Ishikawa (cell line): ENCODE results near the gene TNIP1.

Source experiments
- CEBPB ChIP-seq: IDR thresholded peaks from 2 replicates; pipeline ENCODE4 v1.6.1; 2012
- CREB1 ChIP-seq: IDR thresholded peaks from 2 replicates; pipeline ENCODE4 v1.6.1; 2012; ENCODE audit warnings: low read depth
- EGR1 ChIP-seq: IDR thresholded peaks from 2 replicates; pipeline ENCODE4 v1.6.1; 2012
- EP300 ChIP-seq: IDR thresholded peaks from 2 replicates; pipeline ENCODE4 v1.6.1; 2012; ENCODE audit warnings: borderline replicate concordance
- FOXM1 ChIP-seq: IDR thresholded peaks from 2 replicates; pipeline ENCODE4 v1.6.1; 2012; ENCODE audit warnings: low read depth, borderline replicate concordance
- MAX ChIP-seq: IDR thresholded peaks from 2 replicates; pipeline ENCODE4 v1.6.1; 2012
- NFIC ChIP-seq: IDR thresholded peaks from 2 replicates; pipeline ENCODE4 v1.6.1; 2012
- RAD21 ChIP-seq: IDR thresholded peaks from 2 replicates; pipeline ENCODE4 v1.6.1; 2012; ENCODE audit warnings: low read depth
- REST ChIP-seq: IDR thresholded peaks from 2 replicates; pipeline ENCODE4 v1.6.1; 2012; ENCODE audit warnings: low read depth, mild to moderate bottlenecking
- TAF1 ChIP-seq: IDR thresholded peaks from 2 replicates; pipeline ENCODE4 v1.6.1; 2012; ENCODE audit warnings: low read depth, mild to moderate bottlenecking
- TCF12 ChIP-seq: IDR thresholded peaks from 2 replicates; pipeline ENCODE4 v1.6.1; 2012; ENCODE audit warnings: low read depth
- TEAD4 ChIP-seq: IDR thresholded peaks from 2 replicates; pipeline ENCODE4 v1.6.1; 2012
- USF1 ChIP-seq: IDR thresholded peaks from 2 replicates; pipeline ENCODE4 v1.6.1; 2012
- YY1 ChIP-seq: IDR thresholded peaks from 2 replicates; pipeline ENCODE4 v1.6.1; 2012; ENCODE audit warnings: low read depth
- ZBTB7A ChIP-seq: IDR thresholded peaks from 2 replicates; pipeline ENCODE4 v1.6.1; 2012; ENCODE audit warnings: low read depth

TNIP1 gene

GRCh38 chr5:151028717-151029116, 52.1 kb downstream of the TNIP1 start:
- no peak for TF ChIP-seq TCF12
- no peak for TF ChIP-seq EGR1
- no peak for TF ChIP-seq RAD21
- no peak for TF ChIP-seq NFIC
- no peak for TF ChIP-seq YY1
- no peak for TF ChIP-seq CEBPB
- TF ChIP-seq FOXM1: no peak
- no peak for TF ChIP-seq EP300
- no peak for TF ChIP-seq TAF1
- TF ChIP-seq TEAD4: no peak
- no peak for TF ChIP-seq USF1
- no peak for TF ChIP-seq REST
- TF ChIP-seq MAX: no peak
- no peak for TF ChIP-seq ZBTB7A
- TF ChIP-seq CREB1: no peak

GRCh38 chr5:151027961-151028479, 52.8 kb downstream of the TNIP1 start:
- TF ChIP-seq FOXM1: no peak
- TF ChIP-seq MAX: no peak
- no peak for TF ChIP-seq CREB1
- TF ChIP-seq TAF1: no peak
- TF ChIP-seq NFIC: no peak
- no peak for TF ChIP-seq TCF12
- TF ChIP-seq USF1: no peak
- TF ChIP-seq CEBPB: no peak
- TF ChIP-seq YY1: no peak
- no peak for TF ChIP-seq EGR1
- no peak for TF ChIP-seq TEAD4
- no peak for TF ChIP-seq EP300
- no peak for TF ChIP-seq REST

- TF ChIP-seq TAF1 (no peak), CREB1 (no peak), YY1 (no peak), MAX (no peak), RAD21 (no peak), NFIC (no peak), USF1 (no peak), EGR1 (no peak), EP300 (no peak), ZBTB7A (no peak), TEAD4 (no peak), FOXM1 (no peak), REST (no peak), CEBPB (no peak), TCF12 (no peak)
Observed at GRCh38 chr5:151026679-151027078, 54.2 kb downstream of the TNIP1 start.

GRCh38 chr5:151026088-151026487, 54.7 kb downstream of the TNIP1 start:
- no peak for TF ChIP-seq TCF12
- no peak for TF ChIP-seq TAF1
- no peak for TF ChIP-seq FOXM1
- no peak for TF ChIP-seq TEAD4
- TF ChIP-seq REST: no peak
- no peak for TF ChIP-seq ZBTB7A
